WTC11 (cell line): ENCODE results near the gene KPNA2.

Source experiments
- E2F1 ChIP-seq: sonication (generic); formaldehyde crosslinking; IDR thresholded peaks from 2 replicates; pipeline ENCODE4 v1.8.0; 2022; ENCODE audit warnings: mild to moderate bottlenecking, missing genetic modification reagents
- ESRRA ChIP-seq: sonication (generic); formaldehyde crosslinking; IDR thresholded peaks from 2 replicates; pipeline ENCODE4 v1.8.1; 2022; ENCODE audit warnings: mild to moderate bottlenecking, missing genetic modification reagents, borderline replicate concordance
- TF ChIP-seq, protein P1 (sequence below): fragments of 200-600 bp; IDR thresholded peaks from 2 replicates; pipeline ENCODE4 v1.8.0; 2022; ENCODE audit warnings: antibody characterized with exemption
- TF ChIP-seq, protein P2 (sequence below): sonication (generic); formaldehyde crosslinking; IDR thresholded peaks from 2 replicates; pipeline ENCODE4 v1.8.1; 2022; ENCODE audit warnings: low read depth, mild to moderate bottlenecking, moderate library complexity, missing genetic modification reagents, borderline replicate concordance

DNA sequence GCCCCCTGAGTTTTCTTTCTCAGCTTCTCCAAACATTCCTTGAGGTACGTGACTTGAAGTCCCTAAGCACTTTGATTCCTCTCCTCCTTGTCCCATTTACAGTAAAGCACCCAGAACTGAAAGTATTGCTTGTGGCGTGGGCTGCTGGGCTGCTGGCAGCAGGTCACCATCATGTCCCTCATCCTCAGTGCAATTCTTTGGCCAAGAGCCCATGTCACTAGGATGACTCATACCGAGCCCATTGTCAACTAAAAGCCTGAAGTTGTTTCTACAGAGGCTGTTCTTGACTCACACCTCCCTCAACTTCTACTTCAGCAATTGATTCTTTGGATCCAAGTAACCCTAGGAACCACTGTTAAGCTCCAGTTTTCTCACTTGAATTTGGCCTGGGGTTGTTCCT, 54.3 kb downstream of the KPNA2 start:
- TF ChIP-seq E2F1 (CRISPR knock-in tag), result no peak
- TF ChIP-seq, protein P1, sequence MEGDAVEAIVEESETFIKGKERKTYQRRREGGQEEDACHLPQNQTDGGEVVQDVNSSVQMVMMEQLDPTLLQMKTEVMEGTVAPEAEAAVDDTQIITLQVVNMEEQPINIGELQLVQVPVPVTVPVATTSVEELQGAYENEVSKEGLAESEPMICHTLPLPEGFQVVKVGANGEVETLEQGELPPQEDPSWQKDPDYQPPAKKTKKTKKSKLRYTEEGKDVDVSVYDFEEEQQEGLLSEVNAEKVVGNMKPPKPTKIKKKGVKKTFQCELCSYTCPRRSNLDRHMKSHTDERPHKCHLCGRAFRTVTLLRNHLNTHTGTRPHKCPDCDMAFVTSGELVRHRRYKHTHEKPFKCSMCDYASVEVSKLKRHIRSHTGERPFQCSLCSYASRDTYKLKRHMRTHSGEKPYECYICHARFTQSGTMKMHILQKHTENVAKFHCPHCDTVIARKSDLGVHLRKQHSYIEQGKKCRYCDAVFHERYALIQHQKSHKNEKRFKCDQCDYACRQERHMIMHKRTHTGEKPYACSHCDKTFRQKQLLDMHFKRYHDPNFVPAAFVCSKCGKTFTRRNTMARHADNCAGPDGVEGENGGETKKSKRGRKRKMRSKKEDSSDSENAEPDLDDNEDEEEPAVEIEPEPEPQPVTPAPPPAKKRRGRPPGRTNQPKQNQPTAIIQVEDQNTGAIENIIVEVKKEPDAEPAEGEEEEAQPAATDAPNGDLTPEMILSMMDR, result no peak
- TF ChIP-seq, protein P2, sequence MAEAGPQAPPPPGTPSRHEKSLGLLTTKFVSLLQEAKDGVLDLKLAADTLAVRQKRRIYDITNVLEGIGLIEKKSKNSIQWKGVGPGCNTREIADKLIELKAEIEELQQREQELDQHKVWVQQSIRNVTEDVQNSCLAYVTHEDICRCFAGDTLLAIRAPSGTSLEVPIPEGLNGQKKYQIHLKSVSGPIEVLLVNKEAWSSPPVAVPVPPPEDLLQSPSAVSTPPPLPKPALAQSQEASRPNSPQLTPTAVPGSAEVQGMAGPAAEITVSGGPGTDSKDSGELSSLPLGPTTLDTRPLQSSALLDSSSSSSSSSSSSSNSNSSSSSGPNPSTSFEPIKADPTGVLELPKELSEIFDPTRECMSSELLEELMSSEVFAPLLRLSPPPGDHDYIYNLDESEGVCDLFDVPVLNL (CRISPR knock-in tag), result no peak
- TF ChIP-seq ESRRA (CRISPR knock-in tag), result no peak
